SK-N-SH (cell line): ENCODE results near the gene FHOD3.

Experiments
- CTCF ChIP-seq: fragments of 200-600 bp; sonication (generic); IDR thresholded peaks from 2 replicates; pipeline ENCODE4 v1.6.1; 2017; ENCODE audit warnings: antibody characterized with exemption, mild to moderate bottlenecking, moderate library complexity
- NRF1 ChIP-seq: IDR thresholded peaks from 2 replicates; pipeline ENCODE4 v1.6.1; 2012; ENCODE audit warnings: low read depth, mild to moderate bottlenecking, low read length
- YY1 ChIP-seq: IDR thresholded peaks from 2 replicates; pipeline ENCODE4 v1.4.0; 2012; ENCODE audit warnings: low read depth, mild to moderate bottlenecking

- no peak for TF ChIP-seq CTCF
- TF ChIP-seq YY1 = no peak
- no peak for TF ChIP-seq NRF1
Measured at GRCh38 chr18:36821681-36822080, 524.2 kb downstream of the FHOD3 start.
